ENCODE measurements around the gene NLN.

GRCh38 chr5:65769539-65769938, 47.5 kb downstream of the NLN start:
- TF ChIP-seq CTCF (conservative IDR thresholded peaks at IDR 0.05), result no peak
- no peak for TF ChIP-seq ZFX (IDR thresholded peaks at IDR 0.05)
